IPS DF 4.7 (cell line): ENCODE measurements around the gene CD151.

ENCODE experiments used
- DNase-seq: peaks from one replicate; pipeline ENCODE4 v3.0.0-alpha.2; 2013; ENCODE audit warnings: low spot score; ENCODE audit errors: extremely low read depth

Gene CD151

DNA sequence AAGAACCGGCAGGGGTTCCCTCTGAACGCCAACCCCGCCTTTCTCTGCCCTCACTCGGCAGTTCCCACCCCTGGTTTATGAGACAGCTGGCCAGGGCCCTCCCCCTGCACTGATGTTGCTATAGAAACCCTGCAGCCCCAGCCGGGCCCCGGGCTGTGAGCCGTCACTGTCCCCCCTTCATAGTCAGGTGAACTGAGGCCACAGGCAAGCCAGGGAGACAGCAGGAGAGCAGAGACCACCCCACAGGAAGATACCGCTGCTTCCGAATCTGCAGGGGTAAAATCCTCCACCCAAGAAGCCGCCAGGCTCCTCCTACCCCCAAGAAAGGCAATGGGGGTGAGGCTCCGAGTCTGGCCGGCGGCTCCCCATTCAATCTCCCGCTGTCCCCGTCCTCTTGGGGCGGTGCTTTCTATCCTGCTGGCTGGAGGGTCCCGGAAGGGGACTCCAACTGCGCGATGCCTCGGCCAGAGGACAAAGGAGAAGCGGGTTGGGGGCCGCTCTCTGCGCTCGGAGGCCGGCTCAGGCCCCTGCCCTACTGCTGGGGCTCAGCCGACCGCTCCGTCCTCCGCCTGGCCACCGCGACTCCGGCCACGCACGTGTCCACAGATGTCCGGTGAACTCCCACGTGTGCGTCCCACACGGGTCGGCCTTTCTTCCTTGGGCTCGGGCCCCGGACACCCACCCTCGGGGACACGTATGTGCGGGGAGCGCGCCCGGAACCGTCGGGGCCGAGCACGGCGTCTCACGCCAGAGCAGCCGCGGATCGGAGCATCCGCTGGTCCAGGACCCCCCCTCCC lies 35.3 kb upstream of the CD151 start:
- no peak for DNase-seq

GRCh38 chr11:798093-798713 lies 34.5 kb upstream of the CD151 start, which contains the start of gene SLC25A22:
Gene SLC25A22, minus strand, starts transcription at chr11:798281. Its CDS starts 3,275 bp downstream, at chr11:795006.
- no peak for DNase-seq

DNA sequence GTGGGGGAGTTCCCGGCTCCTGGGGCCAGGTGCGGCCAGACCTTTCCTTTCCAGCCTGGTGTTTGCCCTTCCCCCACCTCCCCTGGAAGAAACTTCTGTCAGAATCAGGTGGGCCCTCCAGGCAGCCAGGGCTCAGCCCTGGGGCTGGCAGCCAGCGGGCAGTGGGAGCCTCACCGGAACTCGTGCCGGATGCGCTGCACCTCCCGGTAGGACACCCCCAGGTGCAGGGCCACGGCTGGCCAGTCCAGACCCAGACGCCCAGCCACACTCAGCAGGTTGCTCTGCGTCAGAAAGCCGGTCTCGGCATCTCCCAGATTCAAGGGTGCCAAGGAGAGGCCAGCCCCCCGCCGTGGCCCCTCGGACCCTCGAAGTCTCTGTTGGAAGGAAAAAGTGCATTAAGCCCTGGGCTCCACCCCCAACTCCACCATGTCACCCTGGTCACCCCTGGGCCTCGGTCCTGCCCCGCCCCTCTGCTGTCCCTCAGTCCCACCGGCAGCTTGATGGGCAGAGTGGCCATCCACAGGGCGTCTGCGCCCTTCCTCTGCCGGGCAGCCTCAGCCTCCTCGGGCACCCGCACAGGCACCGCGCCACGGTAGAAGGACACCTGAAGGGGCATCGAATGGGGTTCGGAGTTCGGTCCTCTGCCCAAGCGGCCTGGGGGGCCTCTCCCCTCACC lies 33.0 kb upstream of the CD151 start:
- no peak for DNase-seq

GRCh38 chr11:800473-800872 lies 32.3 kb upstream of the CD151 start:
- no peak for DNase-seq

GRCh38 chr11:801097-801780 lies 31.5 kb upstream of the CD151 start:
- DNase-seq, result no peak

GRCh38 chr11:802018-802617 lies 30.6 kb upstream of the CD151 start:
- no peak for DNase-seq

GRCh38 chr11:802693-803466 lies 29.9 kb upstream of the CD151 start:
- no peak for DNase-seq

GRCh38 chr11:803467-803742 lies 29.3 kb upstream of the CD151 start:
- no peak for DNase-seq

DNA sequence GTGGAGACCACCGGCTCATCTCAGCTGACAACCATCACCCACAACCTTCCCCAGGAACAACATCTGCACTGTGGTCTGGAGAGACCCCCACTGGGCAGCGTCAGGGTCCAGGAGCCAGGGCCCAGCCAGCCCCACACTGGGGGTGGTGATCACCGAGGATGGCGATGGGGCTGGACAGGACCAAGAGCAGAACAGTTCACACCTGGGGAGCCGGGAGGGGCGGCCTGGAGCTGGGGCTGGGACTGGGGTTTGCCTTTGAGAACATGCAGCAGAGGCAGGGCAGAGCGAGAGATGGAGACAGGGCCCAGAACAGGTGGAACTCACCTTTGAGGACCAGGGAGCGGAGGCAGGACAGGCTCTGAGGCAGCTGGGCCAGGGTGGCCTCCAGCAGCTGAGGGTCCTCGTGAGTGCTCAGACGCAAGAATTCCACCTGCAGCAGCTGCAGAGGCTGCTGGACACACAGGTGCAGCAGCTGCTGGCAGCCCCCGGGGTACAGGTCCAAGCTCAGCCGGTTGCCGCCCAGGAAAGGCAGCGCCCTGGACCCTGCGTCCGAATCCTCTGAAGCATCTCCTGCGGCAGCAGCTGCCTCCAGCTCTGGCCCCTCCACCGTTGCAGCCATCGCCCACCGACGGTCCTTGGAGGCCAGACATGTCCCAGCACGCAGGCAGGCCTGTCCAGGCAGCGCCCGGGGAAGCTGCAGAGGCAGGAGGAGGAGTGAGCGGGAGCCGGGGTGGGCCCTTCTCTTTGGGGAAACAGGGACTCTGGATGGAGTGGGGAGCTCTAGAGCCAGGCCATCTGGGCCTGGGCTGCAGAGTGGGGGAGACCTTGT lies 28.8 kb upstream of the CD151 start:
- no peak for DNase-seq

GRCh38 chr11:804599-804964 lies 28.2 kb upstream of the CD151 start:
- no peak for DNase-seq

GRCh38 chr11:808427-809286 lies 24.1 kb upstream of the CD151 start:
- no peak for DNase-seq

- DNase-seq, result no peak
These were observed 23.3 kb upstream of the CD151 start, which contains the start of gene RPLP2 for GRCh38 chr11:809287-810039. Gene RPLP2, plus strand, starts transcription at chr11:809967. Its CDS starts 268 bp downstream, at chr11:810235.

DNA sequence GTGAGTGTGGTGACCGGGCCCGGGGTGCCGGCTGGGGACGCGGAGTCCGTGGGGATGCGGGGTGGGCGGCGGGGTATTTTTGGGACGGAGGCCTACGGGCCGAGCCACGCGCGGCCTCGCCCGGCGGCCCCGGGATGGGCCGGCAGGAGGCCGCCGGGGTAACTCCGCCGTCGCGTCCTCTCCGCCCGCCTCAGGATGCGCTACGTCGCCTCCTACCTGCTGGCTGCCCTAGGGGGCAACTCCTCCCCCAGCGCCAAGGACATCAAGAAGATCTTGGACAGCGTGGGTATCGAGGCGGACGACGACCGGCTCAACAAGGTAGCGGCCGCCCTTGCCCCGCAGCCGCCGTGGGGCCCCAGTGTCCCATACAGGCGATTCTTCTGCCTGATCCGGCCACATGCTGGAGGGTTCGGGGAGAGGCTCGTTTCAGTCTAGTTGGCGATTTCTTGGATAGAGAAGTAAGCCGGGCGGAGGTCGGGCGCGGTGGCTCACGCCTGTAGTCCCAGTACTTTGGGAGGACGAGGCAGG lies 22.6 kb upstream of the CD151 start:
- no peak for DNase-seq

- no peak for DNase-seq
These were observed 21.1 kb upstream of the CD151 start for GRCh38 chr11:811446-812245.

DNA sequence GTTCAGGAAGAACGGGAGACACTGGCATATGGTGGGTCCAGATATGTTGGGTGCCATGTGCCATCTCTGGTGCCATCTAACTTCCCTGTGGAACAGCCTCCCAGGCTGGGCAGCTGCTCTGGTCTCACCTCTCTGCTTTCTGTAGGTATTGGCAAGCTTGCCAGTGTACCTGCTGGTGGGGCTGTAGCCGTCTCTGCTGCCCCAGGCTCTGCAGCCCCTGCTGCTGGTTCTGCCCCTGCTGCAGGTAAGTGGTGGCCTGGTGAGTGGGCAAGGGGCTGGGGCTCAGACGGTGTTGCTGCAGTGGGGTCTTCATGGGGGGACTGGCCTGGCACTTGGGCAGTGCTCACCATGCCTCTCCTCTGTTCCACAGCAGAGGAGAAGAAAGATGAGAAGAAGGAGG lies 20.4 kb upstream of the CD151 start:
- no peak for DNase-seq

DNA sequence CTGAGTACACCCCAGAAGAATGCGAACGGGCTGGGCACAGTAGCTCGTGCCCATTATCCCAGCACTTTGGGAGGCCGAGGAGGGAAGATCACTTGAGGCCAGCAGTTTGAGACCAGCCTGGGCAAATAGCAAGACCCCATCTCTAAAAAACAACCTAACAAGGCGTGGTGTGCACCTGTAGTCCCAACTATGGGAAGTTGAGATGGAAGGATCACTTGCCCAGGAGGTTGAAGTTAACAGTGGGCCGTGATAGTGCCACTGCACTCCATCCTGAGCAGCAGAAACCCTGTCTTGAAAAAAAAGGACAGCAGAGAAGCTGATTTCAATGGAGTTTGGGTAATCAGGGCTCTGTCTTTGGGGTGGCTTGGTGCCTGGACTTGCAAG lies 19.7 kb upstream of the CD151 start:
- DNase-seq, result no peak

- DNase-seq, result no peak
These were observed 19.2 kb upstream of the CD151 start for GRCh38 chr11:813456-814096.
